Measurements from ENCODE around the gene PCED1B.
"Not testable (repeated sequence)": the region's sequence is repeated elsewhere in the genome, so short reads cannot be mapped to it uniquely, and the experiment has no call there.

PCED1B gene

GRCh38 chr12:47079468-47079980 is at the start of gene PCED1B, which contains the start of gene AMIGO2:
PCED1B (plus strand) TSS chr12:47079621; CDS start chr12:47235064, 155,443 bp downstream.
AMIGO2 (minus strand) TSS chr12:47079959; CDS start chr12:47079002, 957 bp downstream.
- DNase-seq: peak; percentile 75 to 87 (median 82)

GRCh38 chr12:47029903-47030302 is 49.5 kb upstream of the PCED1B start:
- no peak for DNase-seq

GRCh38 chr12:47032644-47033043 is 46.8 kb upstream of the PCED1B start:
- peak; percentile 64 to 81 (median 73) for DNase-seq

- no peak for DNase-seq
Measured at GRCh38 chr12:47033081-47033480, 46.3 kb upstream of the PCED1B start.

- DNase-seq: no peak
Measured at GRCh38 chr12:47033789-47034555, 45.4 kb upstream of the PCED1B start.

- DNase-seq: no peak
Measured at GRCh38 chr12:47034661-47035060, 44.8 kb upstream of the PCED1B start.

- DNase-seq: no peak
Measured at GRCh38 chr12:47035484-47035883, 43.9 kb upstream of the PCED1B start.

- peak; percentile 39 to 69 (median 59) for DNase-seq
Measured at GRCh38 chr12:47038270-47038748, 41.1 kb upstream of the PCED1B start.

- DNase-seq: no peak
Measured at GRCh38 chr12:47039079-47039478, 40.3 kb upstream of the PCED1B start.

GRCh38 chr12:47039756-47040155 is 39.7 kb upstream of the PCED1B start:
- no peak for DNase-seq

GRCh38 chr12:47041327-47041726 is 38.1 kb upstream of the PCED1B start:
- DNase-seq: no peak

GRCh38 chr12:47048541-47048940 is 30.9 kb upstream of the PCED1B start:
- no peak for DNase-seq

GRCh38 chr12:47051291-47051690 is 28.1 kb upstream of the PCED1B start:
- DNase-seq: not testable (repeated sequence)

- no peak for DNase-seq
Measured at GRCh38 chr12:47052274-47052673, 27.1 kb upstream of the PCED1B start.

- no peak for DNase-seq
Measured at GRCh38 chr12:47053961-47054360, 25.5 kb upstream of the PCED1B start.

GRCh38 chr12:47054659-47055058 is 24.8 kb upstream of the PCED1B start:
- peak in 2 of 3 donors; percentile 10 to 38 for DNase-seq

GRCh38 chr12:47055856-47056255 is 23.6 kb upstream of the PCED1B start:
- DNase-seq: not testable (repeated sequence)

- not testable (repeated sequence) for DNase-seq
Measured at GRCh38 chr12:47056944-47057343, 22.5 kb upstream of the PCED1B start.

GRCh38 chr12:47058640-47059039 is 20.8 kb upstream of the PCED1B start:
- DNase-seq: not testable (repeated sequence)

- DNase-seq: no peak
Measured at GRCh38 chr12:47065546-47065945, 13.9 kb upstream of the PCED1B start.

GRCh38 chr12:47066278-47067025 is 13.0 kb upstream of the PCED1B start:
- DNase-seq: peak in 1 of 3 donors; percentile 31

- no peak for DNase-seq
Measured at GRCh38 chr12:47067176-47067575, 12.2 kb upstream of the PCED1B start.

GRCh38 chr12:47067771-47068431 is 11.5 kb upstream of the PCED1B start:
- no peak for DNase-seq

All from suppressor macrophage treated with lipopolysaccharide for 1 hour (primary cell).